Measurements from ENCODE around the gene PPP1R14D. TPM values are rescaled to one million over a fixed set of nuclear protein-coding genes. Genes with fewer than 3 reads are reported as not detected.

Gene PPP1R14D
- total RNA-seq, 4 donors from 2014 or later = not detected

- Histone ChIP-seq H3K9me3 (no peaks in the 10 kb centered on the region), H3K4me3 (no peak overlapping the region), H3K4me1 (peaks cover 0 to 17% (median 8%) of the 10 kb centered on the region in 3 donors), H3K36me3 (peaks cover 0 to 26% of the 10 kb centered on the region in 2 donors), H3K27me3 (no peaks in the 10 kb centered on the region), H3K27ac (no peak overlapping the region)
- WGBS, 2 donors (ENCODE audit: low coverage in 1 of 2) = 67 to 100% methylated on average over 1 to 5 of the region's 5 CpGs
- TF ChIP-seq POLR2A (IDR thresholded peaks at IDR 0.05) = no peak
- no peak for TF ChIP-seq POLR2AphosphoS5 (IDR thresholded peaks at IDR 0.05)
- no peak for TF ChIP-seq CTCF (IDR thresholded peaks at IDR 0.05)
- no peak for TF ChIP-seq EP300 (IDR thresholded peaks at IDR 0.05)
- ATAC-seq = no peak
Observed at GRCh38 chr15:40789119-40789518, 39.4 kb downstream of the PPP1R14D start.

- H3K36me3 ChIP-seq = peaks cover 0 to 26% of the 10 kb centered on the region in 2 donors
- H3K9me3 ChIP-seq = no peaks in the 10 kb centered on the region
- H3K27ac ChIP-seq = no peak overlapping the region
- H3K27me3 ChIP-seq = no peaks in the 10 kb centered on the region
- 100% methylated on average over 1 of the region's 6 CpGs; no CpG with 5 or more reads in 1 of the 2 donors for whole genome bisulfite sequencing, 2 donors (ENCODE audit: low coverage in 1 of 2)
- no peak overlapping the region for H3K4me3 ChIP-seq
- H3K4me1 ChIP-seq = peaks cover 0 to 9% (median 5%) of the 10 kb centered on the region in 3 donors
- no peak for TF ChIP-seq CTCF (IDR thresholded peaks at IDR 0.05)
- TF ChIP-seq EP300 (IDR thresholded peaks at IDR 0.05) = no peak
- TF ChIP-seq POLR2A (IDR thresholded peaks at IDR 0.05) = no peak
- no peak for TF ChIP-seq POLR2AphosphoS5 (IDR thresholded peaks at IDR 0.05)
- ATAC-seq = no peak
Observed at GRCh38 chr15:40787991-40788390, 40.5 kb downstream of the PPP1R14D start.

GRCh38 chr15:40787344-40787841, 41.1 kb downstream of the PPP1R14D start:
- Histone ChIP-seq H3K9me3 (no peaks in the 10 kb centered on the region), H3K36me3 (peaks cover 0 to 23% of the 10 kb centered on the region in 2 donors), H3K4me3 (no peak overlapping the region), H3K4me1 (peaks cover 0 to 9% (median 5%) of the 10 kb centered on the region in 3 donors), H3K27me3 (no peaks in the 10 kb centered on the region), H3K27ac (no peak overlapping the region)
- TF ChIP-seq POLR2A (IDR thresholded peaks at IDR 0.05) (no peak), POLR2AphosphoS5 (IDR thresholded peaks at IDR 0.05) (no peak), EP300 (IDR thresholded peaks at IDR 0.05) (no peak), CTCF (IDR thresholded peaks at IDR 0.05) (no peak)
- no peak for ATAC-seq
- 33 to 44% methylated on average over 1 of the region's 4 CpGs for WGBS, 2 donors (ENCODE audit: low coverage in 1 of 2)

GRCh38 chr15:40785814-40786213, 42.7 kb downstream of the PPP1R14D start:
- Histone ChIP-seq H3K36me3 (peaks cover 0 to 7% of the 10 kb centered on the region in 2 donors), H3K9me3 (no peaks in the 10 kb centered on the region), H3K4me3 (no peak overlapping the region), H3K4me1 (peaks cover 0 to 9% (median 5%) of the 10 kb centered on the region in 3 donors), H3K27ac (peak overlapping the region in 1 of 4 donors; percentile 19), H3K27me3 (no peaks in the 10 kb centered on the region)
- no peak for ATAC-seq
- TF ChIP-seq POLR2AphosphoS5 (IDR thresholded peaks at IDR 0.05) (no peak), EP300 (IDR thresholded peaks at IDR 0.05) (no peak), CTCF (IDR thresholded peaks at IDR 0.05) (no peak), POLR2A (IDR thresholded peaks at IDR 0.05) (no peak)
- WGBS, 2 donors (ENCODE audit: low coverage in 1 of 2) = 51 to 64% methylated on average over 2 of the region's 2 CpGs

- no peak for ATAC-seq
- Histone ChIP-seq H3K36me3 (peaks cover 0 to 3% of the 10 kb centered on the region in 2 donors), H3K4me3 (no peak overlapping the region), H3K27me3 (no peaks in the 10 kb centered on the region), H3K4me1 (peaks cover 0 to 9% (median 5%) of the 10 kb centered on the region in 3 donors), H3K9me3 (no peaks in the 10 kb centered on the region), H3K27ac (no peak overlapping the region)
- TF ChIP-seq POLR2A (IDR thresholded peaks at IDR 0.05) (no peak), CTCF (IDR thresholded peaks at IDR 0.05) (no peak), POLR2AphosphoS5 (IDR thresholded peaks at IDR 0.05) (no peak), EP300 (IDR thresholded peaks at IDR 0.05) (no peak)
- 76 to 100% methylated on average over 2 to 3 of the region's 3 CpGs for WGBS, 2 donors (ENCODE audit: low coverage in 1 of 2)
Observed at GRCh38 chr15:40785164-40785563, 43.3 kb downstream of the PPP1R14D start.

Measured in gastroesophageal sphincter (tissue), 4 donors.